NOMO-1 treated with dmso at 0.1 percent for 144 hours (cell line): Measurements from ENCODE around the gene ARHGAP8.

Experiments used
- DNase-seq: peaks from one replicate; lab custom pipeline; 2025; ENCODE audit not compliant: unreplicated experiment; lab: John Stamatoyannopoulos, UW

The ARHGAP8 gene

DNA sequence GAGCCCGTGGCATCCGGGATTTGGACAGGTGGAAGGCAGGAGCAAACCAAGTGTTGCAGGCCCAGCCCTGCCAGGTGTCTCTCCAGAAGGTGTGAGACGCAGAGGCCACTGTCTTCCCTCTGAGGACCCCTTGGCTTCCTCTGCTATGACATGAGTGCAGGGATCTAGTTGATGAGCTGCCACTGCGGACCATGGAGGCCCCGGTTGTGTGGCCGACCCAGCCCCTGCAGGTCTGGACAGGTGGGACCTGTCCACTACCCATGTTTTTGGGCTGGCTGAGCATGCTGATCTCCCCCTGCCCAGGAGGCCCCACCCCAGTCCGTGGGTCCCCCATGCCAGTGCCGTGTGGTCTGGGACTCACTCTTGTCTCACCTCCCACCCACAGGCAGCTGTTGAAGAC is 27.5 kb upstream of the ARHGAP8 start:
- no peak for DNase-seq

DNA sequence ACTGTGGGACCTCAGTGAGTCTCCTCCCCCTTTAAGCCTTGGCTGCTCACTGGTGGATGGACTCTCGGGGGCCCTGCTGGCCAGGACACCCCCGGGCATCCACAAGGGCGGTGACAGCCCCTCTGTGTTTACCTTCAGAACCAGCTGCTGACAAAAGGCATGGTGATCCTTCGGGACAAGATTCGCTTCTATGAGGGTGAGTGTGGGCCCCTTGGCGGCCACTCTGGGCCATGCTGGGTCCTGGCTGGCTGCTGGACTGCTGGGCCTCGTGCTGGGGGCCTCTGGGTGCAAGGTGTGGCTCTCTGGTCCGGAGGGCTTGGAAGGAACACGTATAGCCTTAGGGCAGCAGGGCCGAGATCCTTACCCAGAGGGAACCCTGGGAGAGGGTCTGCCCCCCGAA is 25.9 kb upstream of the ARHGAP8 start:
- DNase-seq: no peak

DNA sequence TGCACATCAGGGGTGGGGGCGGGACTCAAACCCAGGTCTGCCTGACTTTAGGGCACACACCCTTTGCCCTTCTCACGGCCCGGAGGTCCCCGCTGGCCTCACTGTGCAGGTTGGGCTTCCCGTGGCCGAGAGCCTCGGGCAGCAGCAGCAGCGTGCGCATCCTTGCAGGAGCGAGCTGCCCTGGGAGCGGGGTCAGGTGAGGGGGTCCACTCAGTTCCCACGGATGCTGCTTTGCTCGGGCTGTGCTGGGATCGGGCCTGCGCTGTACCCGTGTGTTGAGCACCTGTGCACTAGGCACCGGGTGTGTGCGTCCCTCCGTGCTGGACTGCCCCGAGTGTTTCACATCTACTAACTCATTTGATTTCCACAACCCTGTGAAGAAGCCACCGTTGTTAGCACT is 25.2 kb upstream of the ARHGAP8 start:
- DNase-seq: no peak

DNA sequence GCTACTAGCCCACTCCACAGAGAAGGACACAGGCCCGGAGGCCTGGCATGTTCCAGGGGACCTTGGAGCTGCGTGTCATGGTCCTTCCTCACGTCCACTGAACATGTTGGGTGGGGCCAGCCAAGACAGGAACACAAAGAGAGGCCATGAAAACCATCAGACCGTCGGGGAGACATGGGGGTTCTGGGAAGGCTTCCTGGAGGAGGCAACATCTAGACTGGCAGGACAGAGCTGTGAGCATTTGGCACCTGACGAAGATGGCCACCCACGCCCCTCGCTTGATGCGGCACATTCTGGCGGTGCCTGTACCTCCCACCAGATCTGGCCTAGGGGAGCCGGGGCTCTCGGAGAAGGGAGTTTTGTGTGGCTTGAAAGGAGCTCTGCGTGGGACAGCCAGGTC is 24.7 kb upstream of the ARHGAP8 start:
- DNase-seq: no peak

DNA sequence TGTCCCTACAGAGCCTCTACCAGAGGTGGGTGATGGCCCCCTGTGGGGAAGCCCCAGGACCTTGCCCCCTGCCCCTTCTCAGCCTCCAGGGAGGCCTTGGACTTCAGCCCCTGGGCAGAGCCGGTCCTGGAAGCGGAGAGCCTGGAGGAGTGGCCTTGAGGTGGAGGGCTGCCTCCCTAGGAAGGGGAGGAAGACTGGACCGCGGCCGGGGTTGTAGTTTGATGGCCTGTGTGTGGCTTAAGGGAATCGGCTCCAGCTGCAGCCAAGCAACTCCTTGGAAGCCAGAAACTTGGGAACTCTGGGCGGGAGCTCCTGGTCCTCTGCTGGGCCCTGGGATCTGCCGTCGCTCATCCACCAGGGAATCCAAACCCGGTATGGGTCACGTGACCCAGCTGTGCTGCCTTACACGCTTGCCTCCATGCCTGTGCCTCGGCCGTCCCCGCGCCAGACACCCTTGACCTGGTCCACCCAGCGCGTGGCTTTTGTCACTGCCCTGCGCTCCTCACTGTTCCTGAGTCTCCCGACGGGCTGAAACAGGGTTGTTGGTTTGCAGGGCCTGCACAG is 23.5 kb upstream of the ARHGAP8 start:
- DNase-seq: no peak

DNA sequence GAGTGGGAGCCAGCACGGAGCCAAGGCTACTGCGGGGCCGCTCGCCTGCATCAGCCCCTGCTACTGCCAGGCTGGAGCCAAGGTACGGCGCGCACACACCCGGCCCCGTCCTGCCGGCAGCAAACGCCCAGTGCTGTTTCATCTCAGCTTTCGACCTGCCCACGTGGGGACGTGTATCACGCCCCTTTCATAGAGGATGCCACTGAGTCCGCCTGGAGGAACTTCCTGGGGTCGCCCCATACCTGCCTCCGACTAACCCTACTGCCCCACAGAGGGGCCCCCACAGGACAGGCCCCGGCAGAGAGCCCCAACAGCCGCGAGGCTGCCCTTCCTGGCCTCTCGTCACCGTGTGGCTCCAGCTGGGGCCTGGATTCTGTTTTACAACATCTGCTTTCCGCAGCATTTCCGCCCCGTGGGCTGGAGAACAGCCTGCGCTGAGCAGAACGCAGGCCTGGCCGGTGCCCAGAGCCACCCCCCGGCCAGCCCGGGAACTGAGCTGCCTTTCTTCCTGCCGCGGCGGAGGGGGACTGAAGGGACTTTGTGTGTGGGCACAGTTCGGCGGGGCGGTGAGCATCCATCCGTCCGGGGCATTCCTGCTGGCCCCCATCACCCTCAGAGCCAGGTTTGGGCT is 22.9 kb upstream of the ARHGAP8 start:
- no peak for DNase-seq

DNA sequence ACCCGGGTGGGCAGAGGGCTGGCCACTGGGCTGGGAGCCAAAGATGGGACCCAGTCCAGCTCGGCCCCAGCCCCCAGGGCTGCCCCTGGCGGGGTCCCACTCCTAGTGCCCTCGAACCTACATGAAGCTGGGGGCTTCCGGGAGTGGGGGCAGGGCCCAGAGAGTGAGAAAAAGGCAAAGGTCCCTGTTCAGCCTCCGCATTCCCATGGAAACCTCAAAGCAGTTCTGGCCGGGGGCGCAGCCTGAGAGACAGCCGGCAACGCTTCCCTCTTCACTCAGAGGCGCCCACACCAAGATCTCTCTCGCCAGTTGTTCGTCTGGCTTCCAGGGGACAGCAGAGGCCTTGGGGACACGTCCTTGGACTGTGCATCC is 22.4 kb upstream of the ARHGAP8 start:
- no peak for DNase-seq

DNA sequence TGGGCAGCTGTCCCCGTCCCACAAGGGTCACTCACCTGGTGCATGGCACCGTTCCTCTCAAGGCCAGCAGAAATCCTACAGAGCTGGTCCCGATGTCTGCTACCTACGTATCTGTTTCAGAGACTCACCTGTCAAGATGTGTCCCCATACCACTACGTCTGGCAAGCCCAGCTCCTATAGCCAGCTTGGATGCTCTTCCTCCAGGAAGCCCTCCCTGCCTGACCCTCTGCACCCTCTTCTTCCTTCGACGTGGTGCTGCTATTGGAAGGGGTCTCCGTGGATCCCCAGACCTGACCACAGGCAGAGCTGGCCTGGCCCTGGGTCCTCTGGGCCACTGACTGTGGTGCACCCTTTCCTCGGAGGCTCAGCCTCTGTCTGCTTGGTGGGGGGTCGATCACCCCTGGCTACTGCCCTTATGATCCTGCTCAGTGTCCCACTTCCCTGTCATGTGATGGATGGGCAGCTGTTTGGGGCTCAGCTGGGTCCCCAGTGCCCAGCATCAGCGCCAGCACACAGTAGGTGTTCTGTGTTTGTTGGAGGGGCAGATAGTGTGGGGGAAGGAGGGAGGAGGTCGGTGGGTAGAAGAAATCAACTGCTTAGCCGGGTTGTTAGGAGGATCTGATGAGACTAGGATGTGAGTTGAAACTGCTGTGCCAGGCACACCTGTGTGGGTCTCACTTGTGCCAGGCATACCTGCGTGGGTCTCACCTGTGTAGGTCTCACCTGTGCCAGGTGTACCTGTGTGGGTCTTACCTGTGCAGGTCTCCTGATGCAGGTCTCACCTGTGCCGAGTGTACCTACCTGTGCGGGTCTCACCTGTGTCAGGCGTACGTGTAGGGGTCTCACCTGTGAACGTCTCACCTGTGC is 21.7 kb upstream of the ARHGAP8 start:
- no peak for DNase-seq

DNA sequence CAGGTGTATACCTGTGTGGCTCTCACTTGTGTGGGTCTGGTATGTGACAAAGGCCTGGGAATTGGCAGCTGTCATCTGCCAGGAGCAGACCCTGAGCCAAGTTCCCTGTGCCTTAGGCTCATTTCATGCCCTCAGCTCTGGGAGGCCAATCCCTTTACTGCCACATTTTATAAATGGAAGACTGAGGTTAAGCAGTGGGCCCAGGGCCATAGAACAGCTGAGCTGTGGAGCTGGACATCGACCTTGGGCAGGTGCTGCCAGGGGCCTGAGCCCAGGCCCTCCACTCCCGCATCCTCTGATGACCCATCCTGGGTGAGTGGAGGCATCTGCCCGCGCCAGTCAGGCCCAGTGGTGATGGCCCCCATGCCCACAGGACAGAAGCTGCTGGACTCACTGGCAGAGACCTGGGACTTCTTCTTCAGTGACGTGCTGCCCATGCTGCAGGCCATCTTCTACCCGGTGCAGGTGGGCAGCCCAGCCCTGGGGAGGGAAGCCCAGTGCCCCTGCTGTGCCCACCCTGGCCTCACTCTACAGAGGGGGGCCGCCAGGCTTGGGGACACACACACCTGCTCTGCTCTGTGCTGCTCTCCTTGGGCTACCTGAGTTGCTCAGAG is 20.9 kb upstream of the ARHGAP8 start:
- DNase-seq: no peak

DNA sequence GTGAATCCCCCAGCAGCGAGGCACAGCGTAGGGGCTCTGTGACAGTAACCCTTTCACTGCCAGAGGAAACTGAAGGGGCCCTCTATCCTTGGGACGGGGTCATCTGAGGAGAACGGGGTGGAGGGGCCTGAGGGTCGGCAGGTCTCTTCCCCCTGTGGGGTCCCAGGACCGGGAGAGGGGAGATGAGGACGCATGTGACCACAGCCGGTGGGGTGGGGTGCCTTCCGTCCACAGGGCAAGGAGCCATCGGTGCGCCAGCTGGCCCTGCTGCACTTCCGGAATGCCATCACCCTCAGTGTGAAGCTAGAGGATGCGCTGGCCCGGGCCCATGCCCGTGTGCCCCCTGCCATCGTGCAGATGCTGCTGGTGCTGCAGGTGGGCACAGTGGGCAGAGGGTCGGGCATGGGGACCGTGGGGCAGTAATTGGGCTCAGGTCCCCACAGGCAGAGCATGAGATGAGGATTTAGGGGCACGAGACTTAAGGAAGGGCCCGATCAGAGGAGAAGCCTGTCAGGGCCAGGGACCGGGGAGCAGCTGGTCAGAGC is 20.3 kb upstream of the ARHGAP8 start:
- DNase-seq: no peak

DNA sequence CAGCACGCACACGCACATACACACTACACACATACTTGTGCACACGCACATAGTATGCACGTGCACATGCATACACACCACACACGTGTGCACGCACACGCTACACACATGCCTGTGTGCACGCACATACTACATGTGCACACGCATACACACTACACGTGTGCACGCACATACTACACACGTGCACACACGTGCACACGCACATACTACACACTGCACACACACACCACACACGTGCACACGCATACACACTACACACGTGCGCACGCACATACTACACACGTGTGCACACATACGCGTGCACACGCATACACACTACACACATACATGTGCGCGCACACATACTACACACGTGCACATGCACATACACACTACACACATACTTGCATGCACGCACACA is 19.7 kb upstream of the ARHGAP8 start:
- DNase-seq: no peak

DNA sequence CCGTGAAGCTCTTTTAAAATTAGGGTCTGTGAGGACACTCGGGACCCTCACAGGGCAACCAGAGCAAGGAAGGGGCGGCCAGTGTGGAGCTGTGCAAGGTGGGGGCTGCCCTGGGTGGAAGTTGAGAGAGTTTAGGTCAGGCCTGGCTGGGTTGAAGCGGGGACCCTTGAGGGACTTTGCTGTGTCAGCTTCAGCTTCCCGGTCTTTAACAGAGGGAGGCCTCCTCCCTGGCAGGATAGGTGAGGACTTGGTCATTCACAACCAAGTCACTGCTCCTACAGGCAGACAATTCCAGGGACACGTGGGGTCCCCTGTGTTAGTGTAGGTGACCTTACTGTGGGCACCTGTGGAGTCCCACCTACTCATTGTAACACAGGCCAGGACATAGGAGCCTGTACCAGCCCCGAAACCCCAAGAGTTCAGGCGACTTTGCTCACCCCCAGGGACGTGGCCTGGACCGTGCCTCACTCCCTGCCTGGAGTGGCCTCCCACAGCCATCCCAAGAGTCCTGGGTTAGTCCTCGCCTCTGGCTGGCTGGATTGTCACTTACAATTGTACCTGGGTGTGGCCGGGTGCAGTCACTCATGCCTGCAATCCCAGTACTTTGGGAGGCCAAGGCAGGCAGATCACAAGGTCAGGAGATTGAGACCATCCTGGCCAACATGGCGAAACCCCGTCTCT is 18.8 kb upstream of the ARHGAP8 start:
- DNase-seq: no peak

DNA sequence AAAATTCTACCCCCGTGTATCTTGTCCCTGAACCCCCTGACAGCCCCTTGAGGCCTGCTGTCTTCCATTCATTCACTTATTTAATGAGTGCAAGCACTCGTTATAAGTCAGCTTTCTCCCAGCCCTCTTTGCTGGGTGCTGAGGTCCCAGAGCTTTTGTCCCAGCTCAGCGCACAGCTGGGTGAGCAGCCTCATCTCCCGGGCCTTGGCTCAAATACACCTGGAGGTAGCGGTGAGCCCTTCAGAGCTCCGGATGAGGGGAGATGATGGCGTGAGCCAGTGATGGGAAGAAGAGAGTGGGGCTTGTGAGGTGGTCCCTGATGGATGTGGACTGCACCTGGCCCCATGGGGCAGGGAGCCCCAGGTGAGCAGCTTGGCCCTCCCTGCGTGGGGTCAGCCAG is 18.1 kb upstream of the ARHGAP8 start:
- no peak for DNase-seq

DNA sequence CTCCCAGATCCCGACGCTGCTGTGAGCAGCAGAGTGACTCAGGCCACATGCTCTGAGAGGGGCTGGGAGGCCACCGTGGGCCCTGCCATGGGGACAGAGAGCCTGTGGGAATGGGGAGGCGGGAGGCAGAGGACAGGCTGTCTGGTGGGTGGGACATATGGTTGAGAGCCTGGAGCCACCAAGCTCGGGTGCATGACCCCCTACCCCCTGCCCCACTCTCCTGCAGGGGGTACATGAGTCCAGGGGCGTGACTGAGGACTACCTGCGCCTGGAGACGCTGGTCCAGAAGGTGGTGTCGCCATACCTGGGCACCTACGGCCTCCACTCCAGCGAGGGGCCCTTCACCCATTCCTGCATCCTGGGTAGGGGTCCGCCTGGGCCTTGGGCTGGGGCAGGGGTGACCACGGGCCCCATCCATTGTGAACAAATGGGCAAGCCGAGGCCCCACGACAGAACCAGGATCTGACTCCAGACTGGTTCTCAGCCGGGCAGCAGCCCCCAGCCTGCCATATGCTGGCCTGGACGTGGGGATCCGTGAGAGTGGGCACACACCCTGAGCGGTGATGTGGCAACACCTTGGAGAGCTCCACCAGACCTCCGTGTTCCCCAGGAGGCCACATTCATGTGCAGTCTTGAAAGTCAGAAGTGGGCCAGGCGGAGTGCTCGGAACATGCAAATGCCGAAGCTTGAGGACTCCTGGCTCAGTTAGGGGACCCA is 17.4 kb upstream of the ARHGAP8 start:
- DNase-seq: no peak

DNA sequence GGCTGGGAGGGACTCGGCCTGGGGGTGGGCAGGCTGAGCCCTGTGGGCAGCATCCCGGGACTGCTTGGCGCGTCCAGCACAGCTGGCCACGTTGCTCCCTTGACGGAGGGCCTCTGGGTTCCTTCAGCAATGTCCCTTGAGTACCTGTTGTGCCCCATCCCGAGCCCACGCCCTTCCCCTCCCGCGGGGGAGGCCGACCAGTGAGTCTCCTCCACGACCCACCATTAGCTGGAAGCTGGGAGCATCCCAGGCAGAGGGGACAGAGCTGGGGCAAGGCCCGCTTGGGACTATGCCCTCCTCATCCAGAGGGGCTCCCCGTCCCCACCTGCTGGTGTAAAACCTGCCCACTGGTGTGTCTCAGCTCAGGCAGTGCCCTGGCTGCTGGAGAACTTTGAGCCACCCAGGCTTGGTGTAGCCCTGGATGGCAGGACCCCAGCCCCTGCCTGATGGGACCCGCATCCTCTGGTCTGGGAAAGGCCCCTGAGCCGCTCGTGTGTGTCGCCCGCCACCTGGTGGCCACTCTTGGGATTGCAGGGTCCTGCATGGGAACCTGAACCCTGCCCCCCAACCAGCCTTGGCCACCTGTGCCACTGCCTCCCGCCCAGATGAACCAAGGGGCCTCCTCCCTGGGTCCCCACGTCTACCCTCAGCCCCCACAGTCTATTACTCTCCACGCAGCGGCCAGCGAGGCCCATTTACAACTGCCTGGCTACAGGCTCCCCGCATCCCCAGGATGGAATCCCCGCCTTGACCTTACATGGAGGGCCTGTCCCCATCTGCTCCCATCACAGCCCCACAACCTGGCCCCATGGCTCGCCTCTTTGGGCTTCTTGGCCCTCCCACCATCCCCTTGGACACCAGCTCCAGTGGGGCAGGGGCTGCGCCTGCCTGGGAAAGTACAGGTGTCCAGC is 16.6 kb upstream of the ARHGAP8 start:
- peak; percentile 25 for DNase-seq

DNA sequence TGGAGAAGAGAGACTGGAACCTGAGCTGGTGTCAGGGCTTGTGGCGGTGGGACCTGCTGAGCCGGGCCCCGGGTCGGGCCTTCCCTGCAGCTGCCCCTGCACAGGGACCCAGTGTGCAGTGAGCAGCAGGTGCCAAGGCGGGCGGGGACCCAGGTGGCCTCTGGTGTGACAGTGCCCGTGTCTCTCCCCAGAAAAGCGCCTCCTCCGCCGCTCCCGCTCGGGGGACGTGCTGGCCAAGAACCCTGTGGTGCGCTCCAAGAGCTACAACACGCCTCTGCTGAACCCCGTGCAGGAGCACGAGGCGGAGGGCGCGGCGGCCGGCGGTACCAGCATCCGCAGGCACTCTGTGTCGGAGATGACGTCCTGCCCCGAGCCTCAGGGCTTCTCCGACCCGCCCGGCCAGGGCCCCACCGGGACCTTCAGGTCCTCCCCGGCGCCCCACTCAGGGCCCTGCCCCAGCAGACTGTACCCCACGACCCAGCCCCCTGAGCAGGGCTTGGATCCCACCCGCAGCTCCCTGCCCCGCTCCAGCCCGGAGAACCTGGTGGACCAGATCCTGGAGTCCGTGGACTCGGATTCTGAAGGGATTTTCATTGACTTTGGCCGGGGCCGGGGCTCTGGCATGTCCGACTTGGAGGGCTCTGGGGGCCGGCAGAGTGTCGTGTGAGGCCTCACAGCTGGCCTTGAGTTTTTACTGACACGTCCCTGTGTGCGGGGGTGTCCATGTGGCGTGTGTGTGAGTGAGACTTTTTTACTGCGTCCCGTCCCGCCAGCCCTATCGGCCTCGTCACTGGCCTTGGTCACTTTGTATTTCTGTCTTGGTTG is 15.6 kb upstream of the ARHGAP8 start:
- no peak for DNase-seq

DNA sequence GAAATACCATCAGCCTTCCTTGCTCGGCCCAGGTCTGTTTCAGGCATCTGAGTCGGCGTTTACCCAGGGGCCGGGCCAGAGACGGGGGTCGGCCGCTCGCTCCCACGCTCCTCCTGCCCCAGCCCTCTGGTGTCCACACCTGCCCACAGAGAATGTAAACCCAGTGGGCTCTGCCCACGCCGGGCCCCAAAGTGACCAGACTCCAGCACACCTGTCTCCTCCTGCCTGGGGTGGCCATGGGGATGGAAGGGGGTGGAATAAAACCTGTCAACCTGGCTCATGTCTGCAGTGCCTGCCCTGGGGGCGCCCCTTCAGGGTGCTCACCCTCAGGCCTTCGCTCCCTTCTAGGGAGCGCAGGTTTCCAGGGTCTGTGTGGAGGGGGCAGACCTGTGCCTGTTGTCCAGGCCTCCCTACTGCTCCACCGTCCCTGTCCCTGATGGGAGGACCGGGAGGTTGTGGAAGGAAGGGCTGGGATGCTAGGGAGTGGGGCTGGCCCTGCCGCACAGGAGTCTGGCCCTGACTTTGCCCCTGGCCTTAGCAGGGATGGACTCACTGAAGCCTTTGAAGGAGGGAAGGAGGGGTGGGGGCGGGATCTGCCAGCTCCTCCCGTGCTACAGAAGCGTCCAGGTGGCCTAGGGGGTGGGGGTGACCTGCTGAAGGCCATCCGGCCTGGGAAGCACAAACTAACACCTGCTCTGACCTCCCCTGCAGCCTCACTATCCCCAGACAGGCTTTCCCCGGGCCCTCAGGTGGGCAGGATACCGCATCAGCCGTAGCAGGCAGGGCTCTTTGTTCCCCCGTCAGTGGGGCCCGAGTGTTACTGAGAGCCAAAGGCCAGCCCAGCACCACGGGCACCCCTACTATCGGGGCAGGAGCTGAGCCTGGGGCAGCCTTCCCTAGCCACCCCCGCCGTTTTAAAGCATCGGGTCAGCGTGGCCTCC is 14.7 kb upstream of the ARHGAP8 start:
- DNase-seq: no peak

DNA sequence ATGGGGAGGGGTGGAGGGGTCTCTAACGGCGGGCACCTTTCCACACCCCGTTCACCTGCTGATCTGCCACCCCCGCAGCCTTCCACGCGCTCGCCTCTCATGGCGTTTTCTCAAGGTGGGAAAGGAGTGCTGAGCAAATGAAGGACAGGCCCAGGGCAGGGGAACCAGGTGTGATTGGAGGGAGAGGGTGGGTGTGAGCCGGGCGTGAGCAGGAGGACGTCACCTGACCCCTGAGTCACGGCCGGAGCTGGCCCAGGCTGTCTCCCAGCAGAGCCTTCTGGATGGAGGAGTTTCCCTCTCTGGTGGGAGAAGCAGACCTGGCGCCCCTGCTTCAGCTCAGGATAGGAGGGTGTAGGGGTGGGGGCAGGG is 14.0 kb upstream of the ARHGAP8 start:
- no peak for DNase-seq
